H1 (cell line): ENCODE measurements around the gene LY6G6C. TPM values are rescaled to one million over a fixed set of nuclear protein-coding genes. Genes with fewer than 3 reads are reported as not detected.

Experiments used
- CTCF ChIA-PET: fragments of 300-600 bp; sonication (Branson Sonifier 250); formaldehyde crosslinking; loops from one replicate; lab custom pipeline; 2021; ENCODE audit not compliant: partially characterized antibody; lab: Charles Lee
- POLR2A ChIA-PET: fragments of 300-600 bp; sonication (Branson Sonifier 250); formaldehyde crosslinking; loops from one replicate; lab custom pipeline; 2021; ENCODE audit warnings: inconsistent platforms; ENCODE audit not compliant: partially characterized antibody; lab: Charles Lee
- DNase-seq, 2 experiments: peaks; one replicate each; pipeline versions ENCODE4 v3.0.0 to v3.0.0-alpha.2; 2010 to 2022; ENCODE audit warnings: low spot score in 2 of 2, low read depth in 1 of 2, mixed read lengths in 1 of 2
- FAIRE-seq: peaks from 2 replicates; lab custom pipeline; 2011; peaks lifted over from hg19 to GRCh38; lab: Jason Lieb, UNC
- H2AFZ ChIP-seq: 2 replicates; pipeline ENCODE4 v1.8.1; 2012; ENCODE audit warnings: low read length, inconsistent platforms
- H2AK5ac ChIP-seq: 2 replicates; pipeline ENCODE4 v1.6.1; 2013; ENCODE audit warnings: low read depth, low read length
- H2BK120ac ChIP-seq: replicated peaks from 2 replicates; pipeline ENCODE3; 2013; ENCODE audit warnings: low read depth, low read length, inconsistent platforms
- H2BK12ac ChIP-seq: 2 replicates; pipeline ENCODE4 v1.6.1; 2013; ENCODE audit warnings: low read depth, low read length
- H2BK15ac ChIP-seq: 2 replicates; pipeline ENCODE4 v1.6.1; 2013; ENCODE audit warnings: low read length
- H2BK20ac ChIP-seq: 2 replicates; pipeline ENCODE4 v1.6.1; 2013; ENCODE audit warnings: low read length
- H2BK5ac ChIP-seq: 2 replicates; pipeline ENCODE4 v1.6.1; 2013; ENCODE audit warnings: low read depth, low read length
- H3K14ac ChIP-seq: 2 replicates; pipeline ENCODE4 v1.6.1; 2013; ENCODE audit warnings: inconsistent platforms; ENCODE audit not compliant: insufficient read length
- H3K18ac ChIP-seq: 2 replicates; pipeline ENCODE4 v1.6.1; 2013; ENCODE audit warnings: low read length; ENCODE audit errors: extremely low read depth
- H3K23ac ChIP-seq: 2 replicates; pipeline ENCODE4 v1.6.1; 2013; ENCODE audit warnings: inconsistent platforms; ENCODE audit not compliant: insufficient read length
- H3K23me2 ChIP-seq: 2 replicates; pipeline ENCODE4 v1.6.1; 2013; ENCODE audit warnings: low read depth, low read length
- H3K27ac ChIP-seq: 2 replicates; pipeline ENCODE4 v1.6.1; 2011; ENCODE audit warnings: low read depth, low read length, inconsistent platforms
- H3K27me3 ChIP-seq, 4 experiments: replicated peaks in 1 of 4; 1 replicate in 1 of 4; 2 replicates in 3 of 4; pipeline versions ENCODE4 v1.6.1 to v1.8.1; 2011 to 2013; ENCODE audit warnings: low read length in 3 of 4, mild to moderate bottlenecking in 3 of 4, inconsistent platforms in 2 of 4, mixed read lengths in 2 of 4, moderate library complexity in 1 of 4; ENCODE audit not compliant: control insufficient read depth in 3 of 4, insufficient read depth in 3 of 4; ENCODE audit errors: extremely low read depth in 1 of 4
- H3K36me3 ChIP-seq, 4 experiments: 2 replicates each; pipeline versions ENCODE4 v1.6.1 to v1.8.1; 2011 to 2013; ENCODE audit warnings: mild to moderate bottlenecking in 4 of 4, low read length in 3 of 4, moderate library complexity in 2 of 4, control low read depth in 1 of 4, inconsistent platforms in 1 of 4; ENCODE audit not compliant: insufficient read depth in 4 of 4, control insufficient read depth in 2 of 4
- H3K4ac ChIP-seq: replicated peaks from 2 replicates; pipeline ENCODE3; 2013; ENCODE audit warnings: low read length, low read depth, mixed read lengths, inconsistent platforms; ENCODE audit not compliant: insufficient read length
- H3K4me1 ChIP-seq, 4 experiments: replicated peaks in 1 of 4; 1 replicate in 1 of 4; 2 replicates in 3 of 4; pipeline versions ENCODE4 v1.6.1 to v1.8.1; 2011 to 2013; ENCODE audit warnings: low read length in 3 of 4, inconsistent platforms in 2 of 4, mixed read lengths in 1 of 4; ENCODE audit not compliant: insufficient read depth in 4 of 4, control insufficient read depth in 3 of 4
- H3K4me2 ChIP-seq, 2 experiments: 2 replicates each; pipeline versions ENCODE4 v1.6.1 to v1.8.1; 2011 to 2013; ENCODE audit warnings: low read depth in 2 of 2, low read length in 2 of 2, control low read depth in 1 of 2, inconsistent platforms in 1 of 2, mild to moderate bottlenecking in 1 of 2; ENCODE audit not compliant: insufficient read depth in 1 of 2
- H3K4me3 ChIP-seq, 4 experiments: fragments of 200-600, 300-600 bp in 1 of 4; sonication (generic), shearing (Covaris generic), sonication (Bioruptor Twin) in 1 of 4; 2 replicates each; pipeline versions ENCODE4 v1.5.1 to v1.8.1; 2011 to 2016; ENCODE audit warnings: low read length in 4 of 4, low read depth in 3 of 4, control low read depth in 2 of 4, inconsistent platforms in 2 of 4, mild to moderate bottlenecking in 2 of 4, mixed read lengths in 1 of 4, moderate library complexity in 1 of 4; ENCODE audit not compliant: insufficient read depth in 2 of 4; ENCODE audit errors: extremely low read depth in 1 of 4
- H3K56ac ChIP-seq: replicated peaks from 2 replicates; pipeline ENCODE3; 2013; ENCODE audit warnings: low read depth, mild to moderate bottlenecking, mixed read lengths, low read length, inconsistent platforms; ENCODE audit not compliant: insufficient read length
- H3K79me1 ChIP-seq: 2 replicates; pipeline ENCODE4 v1.6.1; 2013; ENCODE audit warnings: low read depth, low read length, control low read depth
- H3K79me2 ChIP-seq, 2 experiments: 2 replicates each; pipeline versions ENCODE4 v1.6.1 to v1.8.1; 2012 to 2013; ENCODE audit warnings: low read length in 2 of 2, mild to moderate bottlenecking in 2 of 2, inconsistent platforms in 1 of 2; ENCODE audit not compliant: insufficient read depth in 2 of 2, control insufficient read depth in 1 of 2
- H3K9ac ChIP-seq, 4 experiments: replicated peaks in 1 of 4; 1 replicate in 1 of 4; 2 replicates in 3 of 4; pipeline versions ENCODE4 v1.6.1 to v1.8.1; 2011 to 2013; ENCODE audit warnings: low read depth in 3 of 4, low read length in 3 of 4, control low read depth in 2 of 4, mild to moderate bottlenecking in 2 of 4, moderate library complexity in 2 of 4, inconsistent platforms in 1 of 4; ENCODE audit errors: extremely low read depth in 1 of 4
- H3K9me3 ChIP-seq, 2 experiments: 2 replicates each; pipeline versions ENCODE4 v1.6.1 to v1.8.1; 2012 to 2013; ENCODE audit warnings: mild to moderate bottlenecking in 2 of 2, moderate library complexity in 2 of 2, control low read depth in 1 of 2, inconsistent platforms in 1 of 2, low read depth in 1 of 2, low read length in 1 of 2, mixed read lengths in 1 of 2; ENCODE audit not compliant: insufficient read depth in 2 of 2
- H4K20me1 ChIP-seq, 2 experiments: replicated peaks in 1 of 2; 2 replicates each; pipeline versions ENCODE3 to v1.8.1; 2011 to 2013; ENCODE audit warnings: inconsistent platforms in 2 of 2, low read length in 2 of 2, mild to moderate bottlenecking in 1 of 2; ENCODE audit not compliant: insufficient read depth in 2 of 2, control insufficient read depth in 1 of 2
- H4K5ac ChIP-seq: 2 replicates; pipeline ENCODE4 v1.6.1; 2013; ENCODE audit warnings: low read length, low read depth, mixed read lengths, inconsistent platforms; ENCODE audit not compliant: insufficient read length
- H4K8ac ChIP-seq: 2 replicates; pipeline ENCODE4 v1.8.0; 2013; ENCODE audit warnings: mild to moderate bottlenecking, moderate library complexity, low read length, inconsistent platforms; ENCODE audit not compliant: insufficient read depth; ENCODE audit errors: extremely low read depth
- H4K91ac ChIP-seq: replicated peaks from 2 replicates; pipeline ENCODE3; 2013; ENCODE audit warnings: low read length, mixed read lengths, inconsistent platforms; ENCODE audit not compliant: insufficient read length
- BACH1 ChIP-seq: IDR thresholded peaks from 2 replicates; pipeline ENCODE4 v1.6.1; 2012; ENCODE audit warnings: low read length, improper control_type of control experiment
- CBX5 ChIP-seq: fragments of 300-800, 300-1000 bp; sonication (generic); IDR thresholded peaks from 2 replicates; pipeline ENCODE4 v1.7.1; 2016; ENCODE audit warnings: antibody characterized with exemption, low read length, low read depth
- CEBPB ChIP-seq: IDR thresholded peaks from 2 replicates; pipeline ENCODE4 v1.6.1; 2012; ENCODE audit warnings: low read depth, low read length
- CHD1 ChIP-seq: IDR thresholded peaks from 2 replicates; pipeline ENCODE4 v1.6.1; 2012; ENCODE audit warnings: low read depth, low read length, improper control_type of control experiment
- EP300 ChIP-seq, 2 experiments: IDR thresholded peaks; 1 replicate in 1 of 2; 2 replicates in 1 of 2; pipeline ENCODE4 v1.6.1; 2011 to 2012; ENCODE audit warnings: low read depth in 2 of 2, low read length in 2 of 2, mild to moderate bottlenecking in 2 of 2, borderline replicate concordance in 1 of 2, inconsistent platforms in 1 of 2, moderate library complexity in 1 of 2
- JUND ChIP-seq: IDR thresholded peaks from 2 replicates; pipeline ENCODE4 v1.6.1; 2011; ENCODE audit warnings: mild to moderate bottlenecking, improper control_type of control experiment, low read length
- KDM5A ChIP-seq: fragments of 200-600 bp; IDR thresholded peaks from 2 replicates; pipeline ENCODE4 v1.7.1; 2012; ENCODE audit warnings: mild to moderate bottlenecking, low read length, inconsistent platforms, mixed read lengths
- MAFK ChIP-seq: IDR thresholded peaks from 2 replicates; pipeline ENCODE4 v1.6.1; 2012; ENCODE audit warnings: low read depth, mild to moderate bottlenecking, improper control_type of control experiment, low read length
- RBBP5 ChIP-seq: IDR thresholded peaks from 2 replicates; pipeline ENCODE4 v1.7.1; 2012; ENCODE audit warnings: low read depth, mild to moderate bottlenecking, inconsistent platforms, low read length, moderate library complexity, borderline replicate concordance
- RFX5 ChIP-seq: IDR thresholded peaks from 2 replicates; pipeline ENCODE4 v1.6.1; 2011; ENCODE audit warnings: low read depth, low read length, improper control_type of control experiment, borderline replicate concordance
- RNF2 ChIP-seq: fragments of 200-900, 300-1000 bp; sonication (generic); IDR thresholded peaks from 2 replicates; pipeline ENCODE4 v1.7.1; 2016; ENCODE audit warnings: borderline replicate concordance, low read depth, mild to moderate bottlenecking, antibody characterized with exemption, low read length; ENCODE audit not compliant: poor library complexity, severe bottlenecking; ENCODE audit errors: missing control alignments
- SAP30 ChIP-seq: fragments of 300-600 bp; sonication (generic); IDR thresholded peaks from 2 replicates; pipeline ENCODE4 v1.7.1; 2012; ENCODE audit warnings: low read length, moderate library complexity, mild to moderate bottlenecking, inconsistent platforms; ENCODE audit not compliant: insufficient read depth, insufficient replicate concordance
- SUZ12 ChIP-seq: fragments of 200-600 bp; sonication (generic); IDR thresholded peaks from 2 replicates; pipeline ENCODE4 v1.6.1; 2012; ENCODE audit warnings: mild to moderate bottlenecking, inconsistent platforms, low read length, moderate library complexity, mixed read lengths
- TBP ChIP-seq: IDR thresholded peaks from 2 replicates; pipeline ENCODE4 v1.6.1; 2011; ENCODE audit warnings: low read depth, low read length, improper control_type of control experiment
- WGBS, 2 experiments: shearing (Covaris generic) in 1 of 2; methylation state at CpG; one replicate each; pipeline versions ENCODE4 v1.1.6 to v1.1.7; 2013 to 2015; ENCODE audit warnings: low lambda C conversion rate in 2 of 2, mixed read lengths in 2 of 2, inconsistent platforms in 1 of 2, low coverage in 1 of 2, missing lambda C conversion rate in 1 of 2; ENCODE audit not compliant: insufficient replicate concordance in 2 of 2, insufficient coverage in 1 of 2, insufficient read length in 1 of 2; ENCODE audit errors: extremely low coverage in 1 of 2, missing lambda C conversion rate in 1 of 2; 5-methylcytosine and 5-hydroxymethylcytosine counted together
- polyA plus RNA-seq, 7 experiments: library from polyadenylated mRNA; depleted of rRNA in 3 of 7; stranded (reverse) in 5 of 7; unstranded in 2 of 7; fragments of >200 nt in 5 of 7; fragments of 200-250 nt in 2 of 7; gene quantifications; 1 replicate in 5 of 7; 2 replicates in 1 of 7; 4 replicates in 1 of 7; pipeline versions ENCODE4 v1.2.1 to v1.2.3, GENCODE V29; 2011 to 2013; ENCODE audit warnings: missing spikeins in 2 of 7, mixed read lengths in 2 of 7
- total RNA-seq: library from RNA; stranded (reverse); fragmentation: NEBNext Ultra II Directional; extraction: Animal tissue kit (Norgen Biotek cat#: 25700); gene quantifications from 2 replicates; pipeline ENCODE4 v1.2.1, GENCODE V29; 2021

LY6G6C gene
- total and polyA plus RNA-seq, 2 of the 8 experiments (the other 6 are each of a cell fraction or from before 2014, with no cell fraction given): 0.23 TPM; not detected in 1

GRCh38 chr6:31742894-31743293 lies 21.3 kb upstream of the LY6G6C start:
- POLR2A ChIA-PET: interaction anchor here (1.4 kb wide), 1 partner anchor 9 kb away, joined by 3 read pairs; no protein-coding TSS in a partner anchor
- H4K5ac ChIP-seq: no peak overlapping the region
- H2AFZ ChIP-seq: no peak overlapping the region
- DNase-seq (no peak), FAIRE-seq (no peak)
- no peak overlapping the region for H2BK12ac ChIP-seq
- no peak overlapping the region for H3K4ac ChIP-seq
- no peak overlapping the region for H3K14ac ChIP-seq
- no peak overlapping the region for H4K8ac ChIP-seq
- H2AK5ac ChIP-seq: no peak overlapping the region
- H3K4me1 ChIP-seq: peaks cover 8 to 15% (median 14%) of the 10 kb centered on the region in 4 experiments
- no peaks in the 10 kb centered on the region for H3K79me1 ChIP-seq
- no peak overlapping the region for H4K91ac ChIP-seq
- H3K27ac ChIP-seq: no peak overlapping the region
- H3K18ac ChIP-seq: no peak overlapping the region
- H3K4me3 ChIP-seq: no peak overlapping the region
- H2BK120ac ChIP-seq: no peak overlapping the region
- WGBS, 2 experiments: 95% methylated on average over 3 of the region's 3 CpGs; no CpG with 5 or more reads in 1 of the 2 experiments
- CTCF ChIA-PET: interaction anchor here (5.9 kb wide), 1 partner anchor 14 kb away, joined by 52 read pairs; the partner anchor contains the start of gene DDAH2
- H3K23me2 ChIP-seq: peaks cover 3% of the 10 kb centered on the region
- H2BK5ac ChIP-seq: no peak overlapping the region
- no peak overlapping the region; a peak in 1 of 7 replicates for H3K9ac ChIP-seq
- no peak overlapping the region for H3K56ac ChIP-seq
- H3K27me3 ChIP-seq: no peaks in the 10 kb centered on the region
- H2BK15ac ChIP-seq: no peak overlapping the region
- H4K20me1 ChIP-seq: no peaks in the 10 kb centered on the region
- H3K79me2 ChIP-seq: no peaks in the 10 kb centered on the region
- H3K4me2 ChIP-seq: no peak overlapping the region
- no peak overlapping the region for H3K23ac ChIP-seq
- peaks cover 0 to 16% (median 0%) of the 10 kb centered on the region in 4 experiments; a peak in 4 of 8 replicates for H3K36me3 ChIP-seq
- no peaks in the 10 kb centered on the region; a peak in 1 of 4 replicates for H3K9me3 ChIP-seq
- H2BK20ac ChIP-seq: no peak overlapping the region
- TF ChIP-seq MAFK: no peak
- no peak for TF ChIP-seq SUZ12
- no peak for TF ChIP-seq BACH1
- TF ChIP-seq RBBP5: no peak
- no peak for TF ChIP-seq RNF2
- no peak for TF ChIP-seq KDM5A
- no peak for TF ChIP-seq TBP
- TF ChIP-seq EP300 (IDR thresholded peaks at IDR 0.05; ENCODE audit: borderline replicate concordance in 1 of 2, low read depth in 2 of 2, low read length in 2 of 2): no peak
- TF ChIP-seq SAP30: no peak
- TF ChIP-seq CHD1: no peak
- TF ChIP-seq RFX5: no peak
- no peak for TF ChIP-seq CBX5
- no peak for TF ChIP-seq CEBPB
- TF ChIP-seq JUND: no peak
